ENCODE measurements around the gene ADCY2. TPM values are rescaled to one million over a fixed set of nuclear protein-coding genes. Genes with fewer than 3 reads are reported as not detected.
"Not testable (repeated sequence)": the region's sequence is repeated elsewhere in the genome, so short reads cannot be mapped to it uniquely, and the experiment has no call there.

Gene ADCY2
- total RNA-seq, 1 donor from 2014 or later, result 2.4 TPM

- no peak for DNase-seq (ENCODE audit: low spot score)
Observed at GRCh38 chr5:7395432-7395946, 449 bp upstream of the ADCY2 start.

DNA sequence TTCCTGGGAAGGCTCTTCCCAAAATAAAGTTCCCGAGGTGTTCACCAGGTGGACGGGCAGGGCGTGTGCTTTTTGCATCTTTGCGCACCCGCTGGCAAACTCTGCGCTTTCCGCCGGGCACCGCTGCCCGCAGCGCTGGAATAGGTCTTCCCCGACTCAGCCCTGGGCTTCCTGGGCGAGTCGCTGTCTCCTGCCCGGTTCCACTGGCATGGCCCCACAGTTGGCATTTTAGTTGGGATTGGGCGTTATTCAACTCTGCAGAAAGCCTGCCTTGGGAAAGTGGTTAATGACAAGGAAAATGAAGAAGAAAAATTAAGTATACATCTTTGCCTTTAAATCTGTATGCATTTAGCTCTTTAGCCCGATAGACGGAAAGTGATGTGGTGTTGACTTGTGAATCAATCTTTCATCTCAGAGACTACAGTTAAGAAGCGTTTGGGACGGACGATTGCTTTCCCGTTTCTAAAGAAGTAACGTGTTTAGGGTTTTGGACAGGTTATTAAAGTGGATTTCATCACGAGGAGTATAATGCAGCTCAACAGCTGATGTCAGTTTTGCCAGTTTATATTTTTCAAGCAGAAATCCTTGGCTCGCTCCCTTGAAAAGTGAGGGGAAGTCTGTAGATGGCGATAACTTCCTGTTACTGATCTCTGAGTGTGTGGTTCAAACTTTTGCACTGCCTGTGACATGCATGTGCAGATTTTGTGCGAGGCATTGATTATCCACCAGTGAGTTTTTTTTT, 946 bp downstream of the ADCY2 start:
- DNase-seq (ENCODE audit: low spot score), result no peak

DNA sequence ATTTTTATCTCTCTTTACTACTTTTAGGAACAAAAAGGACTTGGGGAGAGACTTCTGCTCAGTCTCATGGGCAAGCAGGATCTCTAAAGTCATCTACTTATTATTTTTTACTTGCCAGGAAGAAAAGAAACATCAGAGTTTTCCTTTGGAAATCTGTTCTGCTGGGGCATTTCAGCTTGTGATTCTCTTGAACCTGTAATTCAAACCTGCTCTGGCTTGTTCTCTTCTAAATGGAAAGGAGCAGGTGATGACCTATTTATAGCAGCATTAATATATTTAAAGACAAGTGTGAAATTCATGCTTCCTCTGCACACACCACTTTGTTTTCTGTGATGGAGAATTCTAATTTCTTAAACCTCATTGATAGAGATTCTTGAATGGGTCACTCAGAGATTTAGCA, 2.0 kb downstream of the ADCY2 start:
- DNase-seq (ENCODE audit: low spot score), result no peak

- no peak for DNase-seq (ENCODE audit: low spot score)
Observed at GRCh38 chr5:7398596-7399280, 2.8 kb downstream of the ADCY2 start.

DNA sequence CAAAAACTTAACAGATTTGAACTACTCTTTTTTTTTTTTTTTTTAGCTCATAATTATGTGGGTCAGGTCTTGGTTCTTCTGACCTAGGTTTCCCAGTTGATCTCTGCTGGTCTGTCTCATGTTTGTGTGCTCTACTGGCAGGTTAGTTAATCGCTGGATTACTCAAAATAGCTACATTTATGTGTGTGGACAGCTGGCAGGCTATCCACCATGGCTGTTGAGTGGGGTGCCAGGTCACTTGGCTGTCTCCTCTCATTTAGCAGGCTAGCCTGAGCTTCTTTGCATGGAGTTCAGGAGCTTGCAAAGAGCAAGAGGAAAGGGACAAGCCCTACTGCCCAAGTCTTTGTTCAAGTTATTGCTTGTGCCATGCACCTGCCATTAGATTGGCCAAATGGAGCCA, 9.3 kb downstream of the ADCY2 start:
- DNase-seq (ENCODE audit: low spot score), result no peak

DNA sequence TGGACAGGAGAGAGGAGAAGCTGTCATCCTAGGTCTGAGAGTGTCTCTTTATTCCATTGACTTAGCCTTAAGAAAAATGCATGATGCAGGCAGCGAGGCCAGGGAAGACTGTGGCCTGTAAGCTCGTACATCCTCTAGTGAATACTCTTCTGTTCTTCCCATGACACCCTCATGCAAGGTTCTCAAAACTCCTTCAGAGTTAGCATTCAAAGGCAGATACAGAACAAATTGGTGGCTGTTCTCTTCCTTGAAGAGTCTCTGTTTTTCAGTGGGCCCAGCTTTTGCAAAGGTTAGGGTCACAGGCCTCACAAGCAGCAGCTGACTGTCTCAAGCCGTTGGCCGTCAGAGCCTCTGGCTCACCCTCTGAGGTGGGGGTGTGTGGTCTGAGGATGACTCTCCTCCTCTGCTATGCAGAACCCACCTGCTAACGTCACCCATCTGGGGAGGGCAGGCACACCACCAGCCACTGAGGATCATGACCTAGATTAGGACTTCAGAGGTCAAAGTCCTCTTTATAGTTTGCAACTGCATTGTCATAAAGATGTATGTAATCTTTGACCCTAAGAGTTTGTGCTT, 15.1 kb downstream of the ADCY2 start:
- DNase-seq (ENCODE audit: low spot score), result no peak

GRCh38 chr5:7412409-7412808, 16.5 kb downstream of the ADCY2 start:
- no peak for DNase-seq (ENCODE audit: low spot score)

DNA sequence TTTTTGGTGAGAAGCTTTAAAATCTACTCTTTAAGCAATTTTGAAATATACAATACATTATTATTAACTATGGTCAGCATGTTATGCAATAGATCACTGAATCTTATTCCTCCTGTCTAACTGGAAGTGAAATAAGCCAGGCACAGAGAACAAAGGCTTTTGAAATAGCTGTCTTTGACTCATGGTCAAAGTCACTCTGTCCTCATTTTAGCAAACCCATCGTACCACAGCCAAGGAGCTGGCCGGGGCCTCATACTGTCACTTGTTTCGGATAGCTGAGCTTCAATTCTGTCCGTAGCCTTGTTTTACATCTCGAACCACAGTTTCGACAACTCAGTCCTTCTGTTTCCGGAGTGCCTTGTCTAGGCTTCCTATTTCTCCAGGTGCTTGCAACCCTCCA, 19.2 kb downstream of the ADCY2 start:
- no peak for DNase-seq (ENCODE audit: low spot score)

DNA sequence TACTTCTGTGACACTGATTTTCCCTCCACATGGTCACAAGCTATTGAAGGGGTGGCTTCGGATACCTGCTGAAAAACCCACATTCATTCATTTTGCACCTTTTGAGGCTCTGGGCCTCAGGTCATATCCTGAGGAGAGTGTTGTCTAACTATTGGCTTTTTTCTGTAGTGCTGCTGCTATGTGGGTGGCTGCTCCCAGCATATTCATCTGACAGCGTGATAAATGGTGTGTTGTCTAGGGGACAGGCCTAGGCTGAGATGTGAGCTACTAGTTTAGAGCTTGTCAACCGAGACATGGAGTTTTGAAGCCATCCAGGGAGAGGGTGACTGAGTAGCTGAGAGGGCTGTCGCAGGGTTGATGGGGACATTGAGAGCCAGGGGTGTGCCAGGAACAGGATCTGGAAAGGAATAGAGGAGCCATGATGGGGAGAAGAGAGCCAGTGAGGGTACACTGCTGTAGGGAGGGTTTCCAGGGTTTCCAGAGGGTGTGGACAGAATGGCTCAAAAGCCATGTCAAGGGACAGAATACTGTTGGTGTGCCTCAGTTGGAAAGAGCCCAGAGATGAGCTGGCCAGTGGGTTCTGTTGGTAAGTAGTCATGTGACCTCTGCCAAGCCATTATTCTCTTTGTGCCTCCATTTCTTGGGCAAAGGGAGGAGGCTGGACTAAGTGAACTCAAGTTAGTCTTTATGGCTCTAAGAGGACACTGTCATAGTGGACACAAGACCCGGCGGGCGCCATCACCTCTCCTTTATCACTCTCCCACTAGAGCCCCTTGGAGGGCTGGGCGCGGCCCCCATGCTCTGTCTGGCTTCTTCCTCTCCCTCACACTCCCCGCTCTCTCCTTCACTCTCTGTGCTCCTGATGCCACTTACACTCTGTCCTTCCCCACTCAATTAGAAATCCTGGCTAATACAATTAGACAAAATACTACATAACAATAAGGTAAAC, 19.9 kb downstream of the ADCY2 start:
- DNase-seq (ENCODE audit: low spot score), result no peak

DNA sequence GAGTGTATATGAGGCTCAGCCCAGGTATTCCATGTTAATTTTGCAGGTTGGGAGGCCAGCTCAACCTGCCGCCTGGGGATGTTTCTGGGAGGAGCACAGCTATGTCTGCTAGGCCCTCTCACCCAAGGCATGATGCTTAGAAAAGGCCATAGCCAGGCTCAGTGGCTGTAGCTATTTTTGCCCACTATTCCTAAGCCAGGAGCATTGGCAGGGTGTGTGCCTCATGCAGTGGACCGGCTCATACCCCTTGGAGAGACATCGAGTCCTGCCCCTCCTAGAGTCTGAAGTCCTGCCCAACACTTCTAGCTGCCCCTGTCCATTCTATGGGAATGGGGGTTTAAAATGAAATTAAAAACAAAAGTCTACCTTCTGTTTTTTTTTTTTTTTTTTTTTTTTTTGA, 22.3 kb downstream of the ADCY2 start:
- no peak for DNase-seq (ENCODE audit: low spot score)

- DNase-seq (ENCODE audit: low spot score), result no peak
Observed at GRCh38 chr5:7419367-7419766, 23.4 kb downstream of the ADCY2 start.

GRCh38 chr5:7419846-7420245, 23.9 kb downstream of the ADCY2 start:
- DNase-seq (ENCODE audit: low spot score), result no peak

- no peak for DNase-seq (ENCODE audit: low spot score)
Observed at GRCh38 chr5:7420510-7421280, 24.8 kb downstream of the ADCY2 start.

- DNase-seq (ENCODE audit: low spot score), result no peak
Observed at GRCh38 chr5:7422316-7423106, 26.6 kb downstream of the ADCY2 start.

GRCh38 chr5:7423231-7423630, 27.3 kb downstream of the ADCY2 start:
- not testable (repeated sequence) for DNase-seq (ENCODE audit: low spot score)

DNA sequence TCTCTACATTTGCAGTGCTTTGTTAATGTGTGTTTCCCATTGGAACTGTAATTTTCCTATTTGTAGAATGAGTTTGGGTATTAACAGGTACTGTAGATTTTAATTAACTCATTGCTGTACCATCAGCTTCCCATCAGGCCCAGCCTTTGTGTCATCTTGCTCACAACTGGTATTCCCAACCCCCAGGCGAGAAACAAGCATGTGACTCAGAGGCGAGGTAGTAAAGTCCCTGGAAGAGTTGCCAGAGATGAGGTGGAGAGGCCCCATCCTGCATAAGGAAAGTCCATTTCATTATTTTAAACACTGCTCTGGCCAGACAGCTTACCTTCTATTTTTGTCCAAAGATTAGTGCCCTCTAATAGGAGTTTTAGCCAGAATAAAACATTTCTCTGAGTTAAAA, 29.9 kb downstream of the ADCY2 start:
- no peak for DNase-seq (ENCODE audit: low spot score)

DNA sequence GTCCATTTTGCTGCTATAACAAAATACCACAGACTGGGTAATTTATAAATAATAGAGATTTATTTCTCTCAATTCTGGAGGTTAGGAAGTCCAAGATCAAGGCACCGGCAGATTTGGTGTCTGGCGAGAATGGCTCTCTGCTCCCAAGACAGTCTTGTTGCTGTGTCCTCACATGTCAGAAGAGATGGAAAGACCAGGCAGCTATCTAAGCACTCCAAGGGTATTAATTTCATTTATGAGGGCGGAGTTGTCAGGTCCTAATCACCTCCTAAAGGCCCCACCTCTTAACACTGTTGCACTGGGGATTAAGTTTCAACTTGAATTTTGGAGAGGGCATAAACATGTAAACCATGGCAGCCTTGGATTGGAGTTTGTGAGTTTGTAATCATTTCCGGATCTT, 30.3 kb downstream of the ADCY2 start:
- no peak for DNase-seq (ENCODE audit: low spot score)

DNA sequence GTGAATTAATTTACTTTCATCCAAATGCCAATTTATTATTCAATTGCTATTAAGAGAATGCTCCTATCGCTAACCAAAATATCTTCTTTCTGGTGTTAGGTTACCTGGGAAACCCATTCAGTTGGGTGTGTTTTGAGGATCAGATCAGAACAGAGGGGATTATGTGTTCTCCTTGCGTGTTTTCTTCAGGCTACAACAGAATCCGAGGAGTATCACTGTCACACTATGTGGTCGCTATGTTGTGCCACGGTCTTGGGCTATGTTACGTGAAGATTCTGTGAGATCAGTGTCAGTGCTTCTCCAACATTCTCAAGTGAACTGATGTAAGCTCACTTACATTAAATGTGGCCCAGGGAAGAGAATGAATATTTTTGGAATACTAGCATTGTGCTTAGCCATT, 39.0 kb downstream of the ADCY2 start:
- no peak for DNase-seq (ENCODE audit: low spot score)

GRCh38 chr5:7435503-7435902, 39.6 kb downstream of the ADCY2 start:
- no peak for DNase-seq (ENCODE audit: low spot score)

DNA sequence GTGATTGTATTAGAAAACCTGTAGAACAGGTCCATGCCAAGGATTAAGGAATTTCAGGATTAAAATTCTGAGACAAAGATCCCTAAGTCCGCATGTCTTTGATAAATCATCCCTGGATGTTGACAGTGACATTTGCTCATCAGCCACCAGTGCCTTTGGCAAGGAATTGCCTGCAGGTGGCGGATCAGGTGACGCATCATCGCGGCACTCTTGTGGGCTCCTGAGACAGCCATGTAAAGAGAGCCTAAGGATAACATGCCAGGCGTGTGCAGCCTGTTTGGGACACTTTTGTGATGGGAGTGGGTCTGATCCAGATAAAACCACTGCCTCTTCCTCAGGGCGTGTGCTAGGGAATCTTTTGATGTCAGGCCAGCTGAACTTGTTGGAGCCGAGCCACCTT, 40.6 kb downstream of the ADCY2 start:
- DNase-seq (ENCODE audit: low spot score), result no peak
